ENCODE measurements around the gene PLCH2.

The PLCH2 gene

GRCh38 chr1:2459757-2460156 lies 16.3 kb upstream of the PLCH2 start:
- no peak for DNase-seq (ENCODE audit: low read depth)
- H3K4me3 ChIP-seq (ENCODE audit: low read length) = no peak overlapping the region
- peak; percentile 6 for TF ChIP-seq CTCF (conservative IDR thresholded peaks at IDR 0.05; ENCODE audit: low read depth, low read length)

GRCh38 chr1:2460203-2460602 lies 15.9 kb upstream of the PLCH2 start:
- no peak overlapping the region for H3K4me3 ChIP-seq (ENCODE audit: low read length)
- no peak for TF ChIP-seq CTCF (conservative IDR thresholded peaks at IDR 0.05; ENCODE audit: low read depth, low read length)
- no peak for DNase-seq (ENCODE audit: low read depth)

- no peak for TF ChIP-seq CTCF (conservative IDR thresholded peaks at IDR 0.05; ENCODE audit: low read depth, low read length)
- H3K4me3 ChIP-seq (ENCODE audit: low read length) = no peak overlapping the region
- DNase-seq (ENCODE audit: low read depth) = no peak
Measured at GRCh38 chr1:2460996-2461751, 14.9 kb upstream of the PLCH2 start.

GRCh38 chr1:2462819-2463218 lies 13.3 kb upstream of the PLCH2 start:
- no peak for TF ChIP-seq CTCF (conservative IDR thresholded peaks at IDR 0.05; ENCODE audit: low read depth, low read length)
- DNase-seq (ENCODE audit: low read depth) = no peak
- H3K4me3 ChIP-seq (ENCODE audit: low read length) = no peak overlapping the region

GRCh38 chr1:2463396-2463795 lies 12.7 kb upstream of the PLCH2 start:
- no peak overlapping the region for H3K4me3 ChIP-seq (ENCODE audit: low read length)
- no peak for DNase-seq (ENCODE audit: low read depth)
- no peak for TF ChIP-seq CTCF (conservative IDR thresholded peaks at IDR 0.05; ENCODE audit: low read depth, low read length)

GRCh38 chr1:2465371-2466269 lies 10.5 kb upstream of the PLCH2 start:
- no peak for DNase-seq (ENCODE audit: low read depth)
- no peak overlapping the region for H3K4me3 ChIP-seq (ENCODE audit: low read length)
- no peak for TF ChIP-seq CTCF (conservative IDR thresholded peaks at IDR 0.05; ENCODE audit: low read depth, low read length)
